IPS DF 4.7 (cell line): ENCODE data around the gene POC1A.
"Not testable (repeated sequence)": the region's sequence is repeated elsewhere in the genome, so short reads cannot be mapped to it uniquely, and the experiment has no call there.

Experiments used
- DNase-seq: peaks from one replicate; pipeline ENCODE4 v3.0.0-alpha.2; 2013; ENCODE audit warnings: low spot score; ENCODE audit errors: extremely low read depth

The POC1A gene

DNA sequence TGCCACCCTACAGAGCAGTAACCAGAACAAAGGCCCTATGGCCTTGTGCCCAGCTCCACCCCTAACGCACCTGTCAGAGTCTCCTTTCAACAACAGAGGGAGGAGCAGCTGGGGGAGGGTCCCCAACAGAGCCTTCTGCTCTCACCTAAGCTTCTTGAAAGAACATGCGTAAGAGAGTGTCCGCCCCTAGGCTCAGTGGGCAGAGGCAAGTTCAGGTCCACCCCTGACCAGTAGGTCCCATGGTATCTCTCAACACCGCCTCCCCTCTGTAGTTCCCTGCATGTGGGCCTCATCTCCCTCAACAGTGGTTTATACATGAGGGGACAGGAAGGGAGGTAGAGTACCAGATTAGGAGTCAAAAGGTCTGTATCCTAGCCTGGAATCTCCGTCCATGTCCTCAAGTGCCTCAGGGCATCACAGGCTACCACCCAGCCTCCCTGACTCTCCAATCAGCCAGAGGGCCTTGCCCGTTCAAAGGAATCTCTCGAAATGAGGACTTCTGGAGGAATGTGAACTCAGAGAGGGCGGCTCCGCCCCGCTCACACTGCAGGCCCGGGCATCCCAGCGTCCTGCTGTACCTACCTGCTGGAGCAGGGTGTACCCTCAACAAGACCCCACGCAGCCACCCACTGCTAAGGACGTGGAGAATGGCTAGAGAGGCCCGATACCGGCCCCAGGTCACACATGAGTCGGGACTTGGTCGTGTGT, 680 bp downstream of the POC1A start:
- no peak for DNase-seq

GRCh38 chr3:52151991-52152390, 2.2 kb downstream of the POC1A start:
- DNase-seq = not testable (repeated sequence)

DNA sequence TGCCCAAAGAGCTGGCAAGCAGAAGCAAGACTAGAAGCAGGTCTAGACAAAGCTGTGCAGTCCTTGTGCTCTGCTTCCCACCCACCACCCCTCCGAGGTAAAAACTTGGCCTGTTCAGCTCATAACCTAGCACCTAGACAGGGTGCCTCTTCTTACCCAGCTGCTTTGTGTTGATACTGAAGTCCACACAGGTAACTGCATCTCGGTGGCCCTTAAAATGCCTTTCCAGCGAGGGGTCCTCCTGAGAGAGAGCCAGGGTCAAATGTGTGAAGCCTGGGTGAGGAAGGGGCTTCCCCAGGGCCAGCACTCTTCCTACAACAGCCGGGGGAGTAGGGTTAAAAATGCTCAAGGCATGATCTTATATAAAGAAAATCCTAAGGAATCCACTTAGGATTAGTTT, 3.4 kb downstream of the POC1A start:
- DNase-seq = no peak

DNA sequence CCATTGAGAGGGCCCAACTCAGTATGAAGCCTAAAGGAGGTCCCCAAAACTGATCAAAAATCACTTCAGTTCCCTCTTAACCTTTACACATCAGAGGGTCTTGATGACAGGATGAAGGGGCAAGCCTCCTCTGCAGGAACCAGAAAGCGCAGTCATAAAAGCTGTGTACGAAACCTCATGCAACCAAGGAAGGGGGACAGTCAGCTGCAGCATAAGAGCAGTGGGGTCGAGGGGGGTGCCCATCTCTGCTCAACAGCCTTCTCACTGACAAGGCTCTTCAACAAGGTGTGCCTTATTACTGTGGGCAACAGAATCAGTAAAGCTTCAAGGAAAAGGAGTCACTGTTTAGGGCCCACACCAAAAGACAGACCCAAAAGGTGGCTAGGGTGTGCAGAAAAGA, 3.9 kb downstream of the POC1A start:
- DNase-seq = no peak

DNA sequence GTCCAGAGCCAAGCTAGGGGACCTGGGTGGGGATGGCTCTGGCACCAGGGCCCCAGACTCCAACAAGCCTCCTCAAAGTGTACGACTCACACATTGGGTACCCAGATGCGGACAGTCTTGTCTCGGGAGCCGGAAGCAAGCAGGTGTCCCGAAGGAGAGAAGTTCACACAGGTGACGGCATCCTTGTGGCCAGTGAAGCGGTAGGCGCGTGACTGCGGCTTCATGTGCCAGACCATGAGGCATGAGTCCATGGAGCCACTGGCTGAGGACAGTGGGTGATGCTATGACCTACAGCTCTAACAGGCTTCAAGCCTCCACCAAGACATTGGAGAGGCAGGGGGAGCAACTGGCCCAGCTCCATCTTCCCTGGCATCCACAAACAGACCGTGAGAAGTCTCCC, 4.5 kb downstream of the POC1A start:
- no peak for DNase-seq

GRCh38 chr3:52149021-52149420, 5.2 kb downstream of the POC1A start:
- DNase-seq = no peak

GRCh38 chr3:52147804-52148203, 6.4 kb downstream of the POC1A start:
- DNase-seq = no peak

DNA sequence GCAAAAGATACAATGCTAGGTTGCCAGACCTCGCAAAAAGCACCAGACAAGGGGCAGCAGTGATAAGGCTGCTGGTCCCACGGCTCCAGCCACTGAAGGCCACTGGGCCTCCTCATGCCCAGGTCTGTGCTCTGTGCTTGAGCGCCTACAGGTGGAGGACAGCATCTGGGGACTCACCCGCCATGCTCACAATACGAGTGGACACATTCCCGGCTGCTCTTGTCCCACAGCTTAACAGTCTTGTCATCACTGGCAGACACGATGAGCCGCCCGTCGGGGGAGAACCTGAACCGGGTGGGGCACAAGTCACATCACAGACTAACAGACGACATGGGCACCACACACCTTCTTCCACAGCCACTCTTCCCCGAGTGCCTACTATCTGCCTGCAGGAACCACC, 7.4 kb downstream of the POC1A start:
- DNase-seq = no peak

GRCh38 chr3:52146189-52146588, 8.0 kb downstream of the POC1A start:
- no peak for DNase-seq

GRCh38 chr3:52145736-52146110, 8.5 kb downstream of the POC1A start:
- DNase-seq = no peak

GRCh38 chr3:52144796-52145735, 9.2 kb downstream of the POC1A start:
- no peak for DNase-seq

GRCh38 chr3:52144034-52144795, 10.0 kb downstream of the POC1A start:
- no peak for DNase-seq

GRCh38 chr3:52143616-52144015, 10.6 kb downstream of the POC1A start:
- no peak for DNase-seq

DNA sequence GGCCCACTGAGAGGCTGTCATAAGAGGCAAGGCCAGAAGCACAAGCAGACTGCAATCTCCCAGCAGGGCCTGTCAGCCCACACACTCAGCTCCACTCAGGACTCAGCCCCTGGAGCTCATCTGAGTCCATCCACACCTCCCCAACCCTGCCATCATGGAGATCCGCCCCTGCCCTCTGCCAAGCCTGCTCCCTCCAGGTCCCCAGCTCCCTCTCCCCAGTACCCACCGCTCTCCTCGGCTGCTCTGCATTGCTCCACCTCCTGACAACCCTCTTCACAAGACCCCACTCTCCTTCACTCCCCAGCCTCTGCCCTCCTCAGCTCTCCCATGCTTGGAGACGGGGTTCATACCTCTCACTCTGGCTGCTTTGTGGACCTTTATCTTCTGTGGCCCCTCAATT, 11.1 kb downstream of the POC1A start:
- no peak for DNase-seq

DNA sequence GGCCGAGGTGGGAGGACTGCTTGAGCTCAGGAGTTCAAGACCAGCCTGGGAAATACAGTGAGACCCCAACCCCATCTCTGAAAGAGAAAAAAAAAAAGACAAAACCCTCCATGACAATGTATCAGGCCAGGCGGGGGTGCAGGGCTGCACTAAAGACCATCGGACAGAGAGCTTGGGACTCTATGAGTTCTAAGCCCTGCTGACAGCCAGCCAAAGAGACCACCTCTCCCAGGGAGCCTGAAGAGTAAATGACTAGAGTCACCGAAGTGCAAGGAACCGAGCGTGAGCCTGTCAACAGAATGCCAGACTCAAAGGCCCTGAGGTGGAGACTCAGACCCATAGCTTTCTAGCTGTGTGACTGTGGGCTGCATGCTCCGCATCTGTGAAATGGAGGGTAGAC, 12.5 kb downstream of the POC1A start:
- DNase-seq = no peak

DNA sequence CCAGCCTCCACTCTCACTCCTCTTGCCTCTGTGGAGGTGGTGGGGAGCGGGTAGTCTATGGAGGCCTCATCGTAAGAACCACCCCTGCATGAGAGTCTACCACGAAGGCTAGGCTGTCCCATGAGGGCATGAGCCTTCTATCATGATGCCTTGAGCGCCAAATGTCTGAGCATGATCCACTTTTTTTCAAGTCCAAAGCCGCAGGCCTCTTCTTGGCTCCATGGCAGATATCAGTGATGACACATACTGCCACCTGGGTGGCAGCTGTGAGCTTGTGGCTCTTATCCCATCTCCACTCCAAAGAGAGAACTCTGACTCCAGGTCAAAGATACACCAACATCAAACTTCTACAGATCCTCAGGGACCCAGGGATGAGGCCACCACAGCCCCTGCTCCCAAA, 13.5 kb downstream of the POC1A start:
- no peak for DNase-seq

DNA sequence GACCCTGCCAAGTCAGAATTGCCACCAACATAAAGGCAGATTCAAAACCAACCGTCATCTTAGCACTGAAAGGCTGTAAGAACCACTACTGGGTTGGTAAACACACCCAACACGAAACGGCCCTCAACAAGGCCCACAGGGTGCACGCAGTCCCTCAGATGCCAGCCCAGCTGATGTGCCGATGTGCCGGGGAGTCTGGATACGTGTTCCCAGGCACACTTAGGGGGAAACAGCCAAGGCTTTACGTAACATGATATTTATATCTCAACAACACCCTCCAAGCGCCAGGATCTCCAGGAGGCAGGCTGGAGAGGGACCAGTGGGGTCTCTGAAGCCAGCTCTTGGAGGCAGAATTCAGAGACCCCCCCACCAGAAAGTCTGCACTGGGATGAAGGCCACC, 14.2 kb downstream of the POC1A start:
- DNase-seq = no peak

DNA sequence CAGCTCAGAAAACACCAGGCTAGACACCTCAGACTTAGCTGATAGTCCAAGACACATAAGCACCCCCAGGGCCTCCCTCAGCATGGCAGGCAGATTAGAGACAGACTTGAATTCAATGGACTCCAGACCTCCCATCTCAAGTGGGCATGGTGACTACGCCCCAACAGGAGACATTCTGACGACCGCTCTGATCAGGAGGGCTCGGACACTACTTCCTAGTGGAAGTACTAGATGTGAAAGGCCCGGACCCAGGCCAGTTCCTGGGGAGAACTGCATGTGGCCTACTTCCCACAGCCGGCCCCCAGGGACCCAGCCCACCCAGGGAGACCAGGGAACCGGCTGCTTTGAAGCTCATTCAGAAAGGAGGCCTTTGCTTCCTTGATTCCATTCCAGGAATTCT, 16.9 kb downstream of the POC1A start:
- DNase-seq = no peak

GRCh38 chr3:52136513-52136912, 17.7 kb downstream of the POC1A start:
- DNase-seq = no peak

DNA sequence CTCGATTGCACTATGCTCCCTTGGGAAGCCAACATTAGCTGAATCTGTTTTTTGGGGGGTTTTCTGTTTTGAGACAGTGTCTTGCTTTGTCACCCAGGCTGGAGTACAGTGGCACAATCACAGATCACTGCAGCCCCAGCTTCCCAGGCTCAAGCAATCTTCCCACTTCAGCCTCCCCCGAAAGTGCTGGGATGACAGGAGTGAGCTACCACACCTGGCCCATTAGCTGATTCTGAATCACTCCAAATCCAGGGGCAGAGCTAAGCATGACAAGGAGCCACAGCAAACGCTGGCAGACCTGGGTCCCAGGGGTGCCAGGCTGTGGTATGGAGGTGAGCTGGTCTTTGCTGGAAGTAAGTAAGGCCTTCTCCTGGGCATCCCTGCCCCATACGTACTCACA, 18.9 kb downstream of the POC1A start:
- DNase-seq = no peak

GRCh38 chr3:52134761-52135160, 19.5 kb downstream of the POC1A start:
- DNase-seq = no peak

GRCh38 chr3:52132930-52133329, 21.3 kb downstream of the POC1A start:
- DNase-seq = no peak
